ENCODE data around the gene NOTO.

DNA sequence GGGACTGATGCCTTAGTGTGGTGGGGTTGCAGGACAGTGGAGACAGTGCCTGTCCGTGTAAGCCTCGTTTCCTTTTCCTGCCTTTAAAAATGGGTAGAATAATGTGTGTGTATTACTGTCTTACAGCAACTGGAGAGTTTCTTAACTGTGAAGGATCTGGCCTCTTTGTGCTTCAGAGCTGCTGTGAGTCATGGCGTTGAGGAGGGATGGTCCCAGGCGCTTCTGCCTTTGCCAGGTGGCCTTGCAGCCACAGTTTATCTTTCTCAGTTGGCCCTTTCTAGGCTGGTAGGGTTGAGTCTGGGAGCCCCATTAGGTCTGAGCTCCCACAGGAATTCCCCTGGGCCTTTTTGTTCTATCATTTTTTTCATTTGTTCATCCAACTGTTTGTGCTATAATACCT, 21.4 kb downstream of the NOTO start:
- TF ChIP-seq CTCF (IDR thresholded peaks at IDR 0.05; ENCODE audit: poor library complexity, severe bottlenecking) (no peak), POLR2AphosphoS5 (IDR thresholded peaks at IDR 0.05) (no peak), TAF1 (IDR thresholded peaks at IDR 0.05; ENCODE audit: low read depth) (no peak)
